Activated CD4-positive, alpha-beta T cell treated with anti-CD3 and anti-CD28 coated beads for 48 hours (primary cell): ENCODE measurements around the gene SYNJ1.
"Not testable (repeated sequence)": the region's sequence is repeated elsewhere in the genome, so short reads cannot be mapped to it uniquely, and the experiment has no call there.

ENCODE experiments used
- DNase-seq: peaks from one replicate; pipeline ENCODE4 v3.0.0-alpha.2; 2020

SYNJ1 gene

GRCh38 chr21:32735524-32735923 is 7.7 kb upstream of the SYNJ1 start:
- peak; percentile 69 for DNase-seq

- DNase-seq = no peak
Observed at GRCh38 chr21:32733990-32734613, 6.3 kb upstream of the SYNJ1 start.

GRCh38 chr21:32733356-32733755 is 5.5 kb upstream of the SYNJ1 start:
- DNase-seq = peak; percentile 74

- DNase-seq = no peak
Observed at GRCh38 chr21:32732544-32732943, 4.7 kb upstream of the SYNJ1 start.

- DNase-seq = no peak
Observed at GRCh38 chr21:32728848-32729247, 1.0 kb upstream of the SYNJ1 start.

GRCh38 chr21:32728456-32728839 is 635 bp upstream of the SYNJ1 start:
- DNase-seq = no peak

GRCh38 chr21:32726839-32727686 is 750 bp downstream of the SYNJ1 start:
- peak; percentile 18 for DNase-seq

GRCh38 chr21:32719085-32719484 is 8.7 kb downstream of the SYNJ1 start:
- no peak for DNase-seq

- no peak for DNase-seq
Observed at GRCh38 chr21:32717851-32718316, 9.9 kb downstream of the SYNJ1 start.

- DNase-seq = no peak
Observed at GRCh38 chr21:32716486-32716885, 11.3 kb downstream of the SYNJ1 start.

GRCh38 chr21:32713726-32714125 is 14.1 kb downstream of the SYNJ1 start:
- DNase-seq = no peak

- DNase-seq = no peak
Observed at GRCh38 chr21:32712641-32713040, 15.2 kb downstream of the SYNJ1 start.

- DNase-seq = no peak
Observed at GRCh38 chr21:32712043-32712442, 15.8 kb downstream of the SYNJ1 start.

- DNase-seq = no peak
Observed at GRCh38 chr21:32710987-32711386, 16.8 kb downstream of the SYNJ1 start.

GRCh38 chr21:32710069-32710784 is 17.6 kb downstream of the SYNJ1 start:
- no peak for DNase-seq

- no peak for DNase-seq
Observed at GRCh38 chr21:32708069-32708468, 19.7 kb downstream of the SYNJ1 start.

- DNase-seq = no peak
Observed at GRCh38 chr21:32705901-32706300, 21.9 kb downstream of the SYNJ1 start.

- DNase-seq = no peak
Observed at GRCh38 chr21:32705139-32705538, 22.7 kb downstream of the SYNJ1 start.

- no peak for DNase-seq
Observed at GRCh38 chr21:32702702-32703101, 25.1 kb downstream of the SYNJ1 start.

- DNase-seq = no peak
Observed at GRCh38 chr21:32698971-32699693, 28.7 kb downstream of the SYNJ1 start.

GRCh38 chr21:32698286-32698685 is 29.5 kb downstream of the SYNJ1 start:
- no peak for DNase-seq

GRCh38 chr21:32695482-32695881 is 32.3 kb downstream of the SYNJ1 start:
- DNase-seq = not testable (repeated sequence)

- no peak for DNase-seq
Observed at GRCh38 chr21:32693581-32693980, 34.2 kb downstream of the SYNJ1 start.
